IMR-90 (cell line): ENCODE results near the gene USP40. TPM values are rescaled to one million over a fixed set of nuclear protein-coding genes. Genes with fewer than 3 reads are reported as not detected.

ENCODE experiments used
- ATAC-seq: fragments of 200-7000 bp; cut with Tn5 transposase; 2 replicates; pipeline ENCODE4 v1.9.1; 2020; ENCODE audit warnings: low read depth, mild to moderate bottlenecking, moderate library complexity
- BruUV-seq: library from RNA; stranded (reverse); fragments of 400-500 nt; replicated peaks from 2 replicates; lab custom pipeline; 2021; lab: Mats Ljungman, UMichigan
- CTCF ChIA-PET: fragments of 300-600 bp; formaldehyde crosslinking; extraction: SDS; loops from one replicate; lab custom pipeline; 2021; ENCODE audit warnings: antibody characterized with exemption; lab: Yijun Ruan, JAX
- POLR2A ChIA-PET: fragments of 300-600 bp; sonication (Branson Sonifier 250); formaldehyde crosslinking; loops from one replicate; lab custom pipeline; 2022; ENCODE audit warnings: antibody characterized with exemption; ENCODE audit not compliant: unreplicated experiment; lab: Charles Lee
- DNase-seq: peaks from one replicate; pipeline ENCODE4 v3.0.0; 2013
- H2AFZ ChIP-seq: replicated peaks from 2 replicates; pipeline ENCODE3; 2013; ENCODE audit warnings: low read length, mild to moderate bottlenecking; ENCODE audit not compliant: poor library complexity
- H2AK5ac ChIP-seq: 2 replicates; pipeline ENCODE4 v1.6.1; 2013; ENCODE audit warnings: low read depth, low read length, inconsistent platforms
- H2AK9ac ChIP-seq: replicated peaks from 2 replicates; pipeline ENCODE3; 2013; ENCODE audit warnings: mild to moderate bottlenecking, low read depth, low read length, moderate library complexity; ENCODE audit not compliant: poor library complexity
- H2BK120ac ChIP-seq: 2 replicates; pipeline ENCODE4 v1.6.1; 2013; ENCODE audit warnings: low read depth, low read length, inconsistent platforms
- H2BK15ac ChIP-seq: 3 replicates; pipeline ENCODE4 v1.6.1; 2013; ENCODE audit warnings: low read depth, low read length, inconsistent platforms
- H2BK20ac ChIP-seq: 2 replicates; pipeline ENCODE4 v1.6.1; 2013; ENCODE audit warnings: low read depth, mild to moderate bottlenecking, inconsistent platforms, low read length, moderate library complexity
- H2BK5ac ChIP-seq: 2 replicates; pipeline ENCODE4 v1.6.1; 2013; ENCODE audit warnings: mild to moderate bottlenecking, low read depth, low read length, inconsistent platforms; ENCODE audit not compliant: poor library complexity, severe bottlenecking
- H3K14ac ChIP-seq: replicated peaks from 2 replicates; pipeline ENCODE4 v1.6.1; 2013; ENCODE audit warnings: low read depth, low read length, inconsistent platforms
- H3K18ac ChIP-seq: 2 replicates; pipeline ENCODE4 v1.6.1; 2013; ENCODE audit warnings: low read depth, low read length, control low read depth
- H3K23ac ChIP-seq: 2 replicates; pipeline ENCODE4 v1.6.1; 2013; ENCODE audit warnings: low read depth, low read length, inconsistent platforms
- H3K27ac ChIP-seq: 2 replicates; pipeline ENCODE4 v1.5.1; 2013; ENCODE audit warnings: mild to moderate bottlenecking, control low read depth, low read length; ENCODE audit not compliant: insufficient read depth
- H3K27me3 ChIP-seq: 2 replicates; pipeline ENCODE4 v1.6.1; 2013; ENCODE audit warnings: low read length; ENCODE audit not compliant: control insufficient read depth, insufficient read depth
- H3K36me3 ChIP-seq: 2 replicates; pipeline ENCODE4 v1.6.1; 2013; ENCODE audit warnings: low read length, mixed read lengths; ENCODE audit not compliant: control insufficient read depth, insufficient read depth
- H3K4ac ChIP-seq: 2 replicates; pipeline ENCODE4 v1.6.1; 2013; ENCODE audit warnings: low read depth, low read length, inconsistent platforms
- H3K4me1 ChIP-seq: 2 replicates; pipeline ENCODE4 v1.6.1; 2013; ENCODE audit warnings: low read length, mixed read lengths; ENCODE audit not compliant: control insufficient read depth, insufficient read depth
- H3K4me2 ChIP-seq: 2 replicates; pipeline ENCODE4 v1.6.1; 2013; ENCODE audit warnings: low read depth, mild to moderate bottlenecking, control low read depth, low read length, moderate library complexity
- H3K4me3 ChIP-seq: 2 replicates; pipeline ENCODE4 v1.5.1; 2013; ENCODE audit warnings: low read depth, mild to moderate bottlenecking, control low read depth, low read length, moderate library complexity; ENCODE audit not compliant: insufficient read depth
- H3K56ac ChIP-seq: 2 replicates; pipeline ENCODE4 v1.6.1; 2013; ENCODE audit warnings: low read length, inconsistent platforms; ENCODE audit not compliant: insufficient read depth; ENCODE audit errors: extremely low read depth
- H3K79me1 ChIP-seq, 2 experiments: 2 replicates each; pipeline ENCODE4 v1.6.1; 2013; ENCODE audit warnings: low read length in 2 of 2, inconsistent platforms in 1 of 2, low read depth in 1 of 2
- H3K9ac ChIP-seq: 2 replicates; pipeline ENCODE4 v1.6.1; 2013; ENCODE audit warnings: low read depth, low read length, control low read depth
- H3K9me1 ChIP-seq: 2 replicates; pipeline ENCODE4 v1.6.1; 2013; ENCODE audit warnings: low read length, inconsistent platforms; ENCODE audit not compliant: insufficient read depth
- H3K9me3 ChIP-seq: 2 replicates; pipeline ENCODE4 v1.6.1; 2013; ENCODE audit warnings: low read length; ENCODE audit not compliant: control insufficient read depth, insufficient read depth
- H4K20me1 ChIP-seq: 2 replicates; pipeline ENCODE4 v1.6.1; 2013; ENCODE audit warnings: low read length, inconsistent platforms; ENCODE audit not compliant: insufficient read depth
- H4K5ac ChIP-seq: 2 replicates; pipeline ENCODE4 v1.6.1; 2013; ENCODE audit warnings: mild to moderate bottlenecking, low read depth, low read length, control low read depth
- H4K8ac ChIP-seq, 2 experiments: 2 replicates each; pipeline ENCODE4 v1.6.1; 2013; ENCODE audit warnings: low read depth in 2 of 2, low read length in 2 of 2, control low read depth in 1 of 2, inconsistent platforms in 1 of 2
- H4K91ac ChIP-seq: 2 replicates; pipeline ENCODE4 v1.6.1; 2013; ENCODE audit warnings: low read depth, low read length, inconsistent platforms; ENCODE audit not compliant: insufficient read depth
- NFE2L2 ChIP-seq: fragments of 150-350 bp; IDR thresholded peaks from 2 replicates; pipeline ENCODE4 v1.6.1; 2016; ENCODE audit warnings: low read depth, mild to moderate bottlenecking, low read length
- RAD21 ChIP-seq: IDR thresholded peaks from 2 replicates; pipeline ENCODE4 v1.6.1; 2012; ENCODE audit warnings: low read length, improper control_type of control experiment
- WGBS, 2 experiments: methylation state at CpG; one replicate each; pipeline versions ENCODE4 v1.1.5 to v1.1.7; 2013; ENCODE audit warnings: missing lambda C conversion rate in 2 of 2; ENCODE audit not compliant: insufficient read length in 1 of 2; ENCODE audit errors: extremely low coverage in 2 of 2; 5-methylcytosine and 5-hydroxymethylcytosine counted together
- dilution Hi-C: fragments of 300-500 bp; cut with HindIII; formaldehyde crosslinking; loops from one replicate; pipeline ENCODE4 v1.14.3; 2018; ENCODE audit warnings: low sequenced_read_pairs; ENCODE audit not compliant: unreplicated experiment
- in situ Hi-C: fragments of 300-500 bp; cut with MboI; formaldehyde crosslinking; loops from 3 replicates; pipeline ENCODE4 v1.14.3; 2019; ENCODE audit warnings: low sequenced_read_pairs, inconsistent platforms, mixed read lengths
- intact Hi-C: fragments of 100-400 bp; cut with micrococcal nuclease; formaldehyde crosslinking; loops from 2 replicates; pipeline ENCODE4 v1.10.0; 2022
- polyA plus RNA-seq, 3 experiments: library from polyadenylated mRNA; depleted of rRNA; stranded (reverse); fragments of >200 nt; gene quantifications; 2 replicates each; pipeline ENCODE4 v1.2.3, GENCODE V29; 2012; ENCODE audit warnings: low replicate concordance in 1 of 3
- total RNA-seq: library from RNA; depleted of rRNA; stranded (reverse); fragments of >200 nt; gene quantifications from 2 replicates; pipeline ENCODE4 v1.2.3, GENCODE V29; 2012
- TF ChIP-seq, protein P1 (sequence below): fragments of 150-350 bp; IDR thresholded peaks from 2 replicates; pipeline ENCODE4 v1.6.1; 2016; ENCODE audit warnings: low read depth, mild to moderate bottlenecking, low read length, moderate library complexity, borderline replicate concordance

Gene USP40
- total and polyA plus RNA-seq, 2 of the 4 experiments (the other 2 are of a cell fraction), result 30.1 to 30.8 TPM

DNA sequence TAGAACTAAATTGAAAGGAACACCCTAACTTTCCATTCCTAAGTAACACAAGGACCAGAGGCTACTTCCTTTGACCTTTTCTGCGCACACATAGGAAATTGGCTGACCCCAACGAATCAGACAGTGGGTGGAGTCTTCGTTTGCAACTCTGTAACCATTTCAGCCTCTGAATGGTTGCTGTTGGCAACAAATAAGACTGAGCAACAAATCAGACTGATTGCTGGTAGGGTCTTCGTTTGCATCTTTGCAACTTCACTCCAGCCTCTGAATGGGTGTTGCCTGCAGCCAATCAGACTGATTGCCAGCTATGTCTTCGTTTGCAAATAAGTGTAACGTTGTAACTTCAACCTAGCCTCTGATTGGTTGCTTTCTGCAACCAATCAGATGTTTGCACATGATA lies 34.6 kb downstream of the USP40 start:
- WGBS, 2 experiments, result no CpG with 5 or more reads among the region's 6 CpGs
- Histone ChIP-seq H3K4ac (no peak overlapping the region), H3K9ac (no peak overlapping the region), H3K4me1 (no peaks in the 10 kb centered on the region), H2BK5ac (no peak overlapping the region), H4K20me1 (no peaks in the 10 kb centered on the region), H3K79me1 (no peaks in the 10 kb centered on the region), H2BK15ac (no peak overlapping the region), H2BK120ac (no peak overlapping the region), H2BK20ac (no peak overlapping the region), H3K14ac (no peak overlapping the region), H3K9me3 (no peaks in the 10 kb centered on the region), H2AK9ac (no peak overlapping the region), H4K5ac (no peak overlapping the region), H4K91ac (no peak overlapping the region), H3K18ac (no peak overlapping the region), H2AFZ (no peak overlapping the region), H3K9me1 (peaks cover 2% of the 10 kb centered on the region; the same call in 1 of the 2 replicates), H3K56ac (no peak overlapping the region), H3K36me3 (peaks cover 17% of the 10 kb centered on the region), H3K27me3 (no peaks in the 10 kb centered on the region), H3K23ac (no peak overlapping the region), H3K27ac (no peak overlapping the region), H4K8ac (no peak overlapping the region), H3K4me3 (no peak overlapping the region), H3K4me2 (no peak overlapping the region), H2AK5ac (no peak overlapping the region)
- TF ChIP-seq, protein P1, sequence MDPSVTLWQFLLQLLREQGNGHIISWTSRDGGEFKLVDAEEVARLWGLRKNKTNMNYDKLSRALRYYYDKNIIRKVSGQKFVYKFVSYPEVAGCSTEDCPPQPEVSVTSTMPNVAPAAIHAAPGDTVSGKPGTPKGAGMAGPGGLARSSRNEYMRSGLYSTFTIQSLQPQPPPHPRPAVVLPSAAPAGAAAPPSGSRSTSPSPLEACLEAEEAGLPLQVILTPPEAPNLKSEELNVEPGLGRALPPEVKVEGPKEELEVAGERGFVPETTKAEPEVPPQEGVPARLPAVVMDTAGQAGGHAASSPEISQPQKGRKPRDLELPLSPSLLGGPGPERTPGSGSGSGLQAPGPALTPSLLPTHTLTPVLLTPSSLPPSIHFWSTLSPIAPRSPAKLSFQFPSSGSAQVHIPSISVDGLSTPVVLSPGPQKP, result no peak
- TF ChIP-seq RAD21 (no peak), NFE2L2 (no peak)
- CTCF ChIA-PET, result no interaction called here
- dilution Hi-C loops (no loop called here), in situ Hi-C loops (no loop called here), intact Hi-C loops (no loop called here)
- POLR2A ChIA-PET, result no interaction called here
- no peak for ATAC-seq
- DNase-seq, result no peak
- no TSS peak for BruUV-seq
